GM12801 (cell line): Measurements from ENCODE around the gene C1QL3.

Experiments
- TF ChIP-seq, protein P1 (sequence below): IDR thresholded peaks from one replicate; pipeline ENCODE4 v1.5.1; 2011; ENCODE audit warnings: control low read depth; ENCODE audit not compliant: insufficient read length; ENCODE audit errors: extremely low read depth

C1QL3 gene

DNA sequence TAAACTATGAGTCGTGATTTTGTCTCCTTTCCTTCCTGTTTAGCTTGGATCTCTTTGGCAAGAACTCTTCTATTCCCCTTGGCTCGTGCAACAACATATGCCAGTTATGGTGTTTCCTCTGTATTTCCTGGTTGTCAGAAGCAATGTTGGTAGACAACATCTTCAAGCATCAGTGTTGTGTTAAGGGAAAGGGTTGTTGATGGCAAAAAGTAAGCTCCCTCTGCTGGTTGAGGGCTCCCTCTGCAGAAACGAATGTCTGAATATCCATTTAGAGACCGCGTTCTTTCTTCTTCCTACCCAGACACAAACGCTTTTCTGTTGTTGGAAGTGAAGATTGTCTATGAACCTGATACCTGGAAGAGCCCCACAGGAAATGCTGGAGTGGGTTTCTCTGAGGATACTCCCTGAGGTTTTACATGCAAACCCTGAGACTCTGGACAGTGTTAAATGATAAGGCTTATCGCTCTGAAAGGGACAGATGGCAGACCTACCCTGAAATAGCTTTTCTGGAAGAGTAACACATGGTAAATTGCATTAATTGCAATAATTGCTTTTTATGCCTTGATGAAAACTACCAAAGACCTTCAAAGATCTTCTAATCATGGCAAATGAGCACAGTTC lies 23.5 kb upstream of the C1QL3 start:
- TF ChIP-seq, protein P1, sequence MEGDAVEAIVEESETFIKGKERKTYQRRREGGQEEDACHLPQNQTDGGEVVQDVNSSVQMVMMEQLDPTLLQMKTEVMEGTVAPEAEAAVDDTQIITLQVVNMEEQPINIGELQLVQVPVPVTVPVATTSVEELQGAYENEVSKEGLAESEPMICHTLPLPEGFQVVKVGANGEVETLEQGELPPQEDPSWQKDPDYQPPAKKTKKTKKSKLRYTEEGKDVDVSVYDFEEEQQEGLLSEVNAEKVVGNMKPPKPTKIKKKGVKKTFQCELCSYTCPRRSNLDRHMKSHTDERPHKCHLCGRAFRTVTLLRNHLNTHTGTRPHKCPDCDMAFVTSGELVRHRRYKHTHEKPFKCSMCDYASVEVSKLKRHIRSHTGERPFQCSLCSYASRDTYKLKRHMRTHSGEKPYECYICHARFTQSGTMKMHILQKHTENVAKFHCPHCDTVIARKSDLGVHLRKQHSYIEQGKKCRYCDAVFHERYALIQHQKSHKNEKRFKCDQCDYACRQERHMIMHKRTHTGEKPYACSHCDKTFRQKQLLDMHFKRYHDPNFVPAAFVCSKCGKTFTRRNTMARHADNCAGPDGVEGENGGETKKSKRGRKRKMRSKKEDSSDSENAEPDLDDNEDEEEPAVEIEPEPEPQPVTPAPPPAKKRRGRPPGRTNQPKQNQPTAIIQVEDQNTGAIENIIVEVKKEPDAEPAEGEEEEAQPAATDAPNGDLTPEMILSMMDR: no peak

DNA sequence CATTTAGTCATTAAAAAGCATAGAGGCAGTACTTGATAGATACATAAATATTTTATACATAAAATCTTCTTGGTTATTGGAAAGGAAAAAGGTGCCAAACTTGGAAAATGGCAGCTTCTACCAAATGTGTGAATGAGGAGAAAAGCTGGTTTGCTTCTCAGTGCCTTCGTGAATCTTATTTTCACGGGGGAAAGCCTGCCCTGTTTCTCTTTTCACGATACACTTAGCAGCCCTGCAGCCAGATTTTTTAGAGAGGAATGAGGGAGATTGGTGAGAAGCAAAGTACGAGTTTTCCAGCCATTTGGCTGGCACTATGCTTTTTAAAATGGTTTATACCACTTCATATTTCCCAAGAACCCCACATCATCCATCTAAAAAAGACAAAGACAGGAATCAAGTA lies 22.9 kb upstream of the C1QL3 start:
- TF ChIP-seq, protein P1: no peak

DNA sequence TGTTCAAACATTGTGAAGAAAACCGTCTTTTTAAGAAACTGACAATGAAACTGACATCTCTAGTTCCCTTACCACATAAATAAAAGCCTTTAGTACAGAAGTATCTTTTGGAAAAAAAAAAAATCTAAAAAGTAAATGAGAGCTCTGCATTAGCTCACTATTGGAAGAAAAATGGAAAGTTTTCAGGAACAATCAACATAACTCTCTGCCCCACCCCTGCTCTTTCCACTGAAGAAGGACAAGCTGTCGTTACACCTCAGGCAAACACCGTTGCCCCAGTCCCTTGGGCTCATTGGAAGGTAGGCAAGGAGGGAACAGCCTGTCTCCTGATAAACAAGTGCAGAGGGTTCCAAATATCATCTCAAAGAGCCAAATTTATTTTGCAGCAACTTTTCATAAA lies 22.4 kb upstream of the C1QL3 start:
- TF ChIP-seq, protein P1: no peak

DNA sequence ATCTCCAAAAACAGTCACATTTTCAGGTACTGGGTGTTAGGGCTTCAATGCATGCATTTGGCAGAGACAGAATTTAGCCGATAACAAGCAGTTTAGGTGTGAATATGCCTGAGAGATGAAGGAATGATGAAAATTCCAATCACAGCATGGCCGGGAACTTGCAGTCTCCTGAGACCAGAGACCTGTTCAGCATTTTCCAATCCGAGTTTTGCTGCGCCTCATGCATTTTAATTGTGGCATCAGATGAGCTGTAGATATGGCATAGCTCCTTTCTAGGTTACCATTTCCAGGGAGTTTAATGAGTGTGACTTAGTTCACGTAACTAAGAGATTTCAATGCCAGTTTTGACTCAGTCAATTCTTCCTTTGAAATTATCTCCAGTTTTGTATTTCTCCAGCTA lies 14.5 kb upstream of the C1QL3 start:
- TF ChIP-seq, protein P1: no peak

DNA sequence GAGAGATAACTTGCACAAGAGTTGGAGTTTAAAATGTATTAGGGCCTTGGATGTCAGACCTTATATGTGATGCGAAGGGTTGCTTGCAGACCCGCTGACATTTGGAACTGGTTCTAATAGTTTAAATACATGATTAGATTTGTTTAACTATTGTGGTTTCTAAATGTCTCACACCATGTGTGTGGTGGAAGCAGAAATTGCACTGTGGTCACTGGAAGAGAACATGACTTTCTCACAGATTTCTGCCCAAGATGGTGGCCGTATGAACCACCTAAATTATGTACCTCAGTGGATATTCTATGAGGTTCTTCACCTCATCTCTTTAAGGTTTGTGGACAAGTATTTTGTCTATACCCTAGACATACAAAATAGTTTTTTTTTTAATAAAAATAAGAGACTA lies 8.2 kb upstream of the C1QL3 start:
- TF ChIP-seq, protein P1: no peak

DNA sequence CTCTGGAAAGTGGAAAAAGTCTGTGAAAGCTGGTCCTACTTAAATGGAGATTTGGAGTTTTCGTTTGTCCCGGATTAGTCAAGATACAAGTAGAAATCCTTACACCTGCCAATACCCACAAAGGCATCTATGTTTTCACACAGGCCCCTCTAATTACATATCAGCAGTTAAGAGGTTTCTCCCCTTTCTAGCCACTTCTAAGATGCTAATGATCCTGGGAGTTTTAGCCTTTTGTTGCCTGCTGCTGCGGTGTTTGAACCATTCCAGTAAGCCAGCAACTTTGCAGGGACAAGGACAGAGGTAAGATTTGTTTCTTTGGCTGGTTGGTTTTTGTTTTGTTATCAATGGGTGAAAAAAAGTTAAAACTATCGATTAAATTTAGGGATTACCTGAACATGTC lies 5.8 kb upstream of the C1QL3 start:
- TF ChIP-seq, protein P1: no peak

DNA sequence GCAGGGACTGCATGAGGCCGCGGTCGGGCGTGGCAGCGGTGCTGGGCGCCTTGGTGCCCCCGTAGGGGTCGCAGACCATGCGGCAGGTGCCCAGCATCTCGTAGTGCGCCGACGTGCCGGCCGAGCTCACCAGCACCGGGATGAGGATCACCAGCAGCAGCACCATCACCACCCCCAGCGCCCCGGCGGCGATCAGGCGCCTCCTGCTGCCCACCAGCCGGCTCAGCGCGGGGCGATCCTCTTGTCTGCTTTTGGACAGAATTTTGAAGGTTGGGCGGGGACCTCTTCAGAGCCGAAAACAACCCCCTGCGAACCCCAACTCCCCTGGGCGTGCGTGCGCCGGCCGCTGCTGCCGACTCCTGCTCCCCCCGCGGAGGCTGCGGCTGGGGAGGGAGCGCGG lies 779 bp downstream of the C1QL3 start:
- TF ChIP-seq, protein P1: no peak
